NCI-H1092 treated with DMSO at 0.1 percent for 48 hours (cell line): ENCODE data around the gene NELL2.
"Not testable (repeated sequence)": the region's sequence is repeated elsewhere in the genome, so short reads cannot be mapped to it uniquely, and the experiment has no call there.

Experiments
- DNase-seq: peaks from one replicate; lab custom pipeline; 2025; lab: John Stamatoyannopoulos, UW

Gene NELL2

GRCh38 chr12:44778863-44779262 is 97.3 kb downstream of the NELL2 start:
- no peak for DNase-seq

- no peak for DNase-seq
Measured at GRCh38 chr12:44777044-44777443, 99.1 kb downstream of the NELL2 start.

GRCh38 chr12:44775901-44776300 is 100.2 kb downstream of the NELL2 start:
- DNase-seq = no peak

- no peak for DNase-seq
Measured at GRCh38 chr12:44774815-44775411, 101.2 kb downstream of the NELL2 start.

- DNase-seq = no peak
Measured at GRCh38 chr12:44771485-44772021, 104.6 kb downstream of the NELL2 start.

GRCh38 chr12:44765796-44766195 is 110.3 kb downstream of the NELL2 start:
- DNase-seq = no peak

GRCh38 chr12:44763021-44763420 is 113.1 kb downstream of the NELL2 start:
- DNase-seq = no peak

GRCh38 chr12:44759289-44759688 is 116.8 kb downstream of the NELL2 start:
- no peak for DNase-seq

- DNase-seq = no peak
Measured at GRCh38 chr12:44750468-44750867, 125.6 kb downstream of the NELL2 start.

- DNase-seq = peak; percentile 53
Measured at GRCh38 chr12:44749566-44749965, 126.5 kb downstream of the NELL2 start.

GRCh38 chr12:44748950-44749468 is 127.1 kb downstream of the NELL2 start:
- peak; percentile 72 for DNase-seq

GRCh38 chr12:44741292-44741980 is 134.7 kb downstream of the NELL2 start:
- DNase-seq = not testable (repeated sequence)

GRCh38 chr12:44738051-44738450 is 138.1 kb downstream of the NELL2 start:
- no peak for DNase-seq

GRCh38 chr12:44728566-44728965 is 147.5 kb downstream of the NELL2 start:
- DNase-seq = no peak

GRCh38 chr12:44720265-44720664 is 155.8 kb downstream of the NELL2 start:
- DNase-seq = no peak

GRCh38 chr12:44717612-44718011 is 158.5 kb downstream of the NELL2 start:
- no peak for DNase-seq

GRCh38 chr12:44716711-44717110 is 159.4 kb downstream of the NELL2 start:
- no peak for DNase-seq

- DNase-seq = no peak
Measured at GRCh38 chr12:44711736-44712135, 164.4 kb downstream of the NELL2 start.

GRCh38 chr12:44709166-44709565 is 166.9 kb downstream of the NELL2 start:
- no peak for DNase-seq

- DNase-seq = peak; percentile 51
Measured at GRCh38 chr12:44708218-44708617, 167.9 kb downstream of the NELL2 start.

GRCh38 chr12:44703182-44703910 is 172.8 kb downstream of the NELL2 start:
- no peak for DNase-seq

GRCh38 chr12:44697511-44697910 is 178.6 kb downstream of the NELL2 start:
- no peak for DNase-seq

GRCh38 chr12:44696542-44696941 is 179.6 kb downstream of the NELL2 start:
- no peak for DNase-seq
